HEK293 (cell line): Measurements from ENCODE around the gene TMEM164.
A peak's percentile ranks its signal among the peaks of the same experiment; 100 is the strongest.

ENCODE experiments used
- CTCF ChIA-PET: fragments of 350-600 bp; formaldehyde crosslinking; extraction: SDS; loops from one replicate; lab custom pipeline; 2021; ENCODE audit warnings: antibody characterized with exemption; lab: Yijun Ruan, JAX
- POLR2A ChIA-PET: fragments of 300-600 bp; formaldehyde crosslinking; extraction: SDS; loops from one replicate; lab custom pipeline; 2020; ENCODE audit warnings: antibody characterized with exemption, inconsistent platforms; lab: Yijun Ruan, JAX
- H3K27ac ChIP-seq: fragments of 200-500 bp; sonication (Bioruptor generic); 2 replicates; pipeline ENCODE4 v1.5.1; 2014; ENCODE audit warnings: low read depth, low read length, control low read depth, inconsistent platforms; ENCODE audit errors: extremely low read depth
- H3K36me3 ChIP-seq, 2 experiments: fragments of 200-500 bp in 1 of 2; sonication (Bioruptor generic) in 1 of 2; 1 replicate in 1 of 2; 2 replicates in 1 of 2; pipeline ENCODE4 v1.5.1; 2014 to 2017; ENCODE audit warnings: inconsistent platforms in 2 of 2, low read length in 2 of 2; ENCODE audit not compliant: control insufficient read depth in 2 of 2, insufficient read depth in 1 of 2
- H3K4me1 ChIP-seq: fragments of 200-500 bp; sonication (Bioruptor generic); 2 replicates; pipeline ENCODE4 v1.5.1; 2014; ENCODE audit warnings: mild to moderate bottlenecking, low read length, inconsistent platforms; ENCODE audit not compliant: control insufficient read depth, insufficient read depth
- H3K4me3 ChIP-seq: 2 replicates; pipeline ENCODE4 v1.5.1; 2011; ENCODE audit warnings: low read depth, mild to moderate bottlenecking, control low read depth, low read length, moderate library complexity
- H3K9me3 ChIP-seq: fragments of 200-500 bp; sonication (Bioruptor generic); 2 replicates; pipeline ENCODE4 v1.5.1; 2014; ENCODE audit warnings: low read depth, low read length, inconsistent platforms; ENCODE audit not compliant: control insufficient read depth, insufficient read depth
- BCL11B ChIP-seq: fragments of 450-650 bp; formaldehyde crosslinking; IDR thresholded peaks from 2 replicates; pipeline ENCODE4 v1.5.1; 2016; ENCODE audit warnings: low read depth, missing biosample characterization, missing genetic modification characterization
- CTCF ChIP-seq: fragments of 450-650 bp; formaldehyde crosslinking; IDR thresholded peaks from 2 replicates; pipeline ENCODE4 v1.5.1; 2016; ENCODE audit warnings: missing biosample characterization, missing genetic modification characterization
- EGR2 ChIP-seq: fragments of 450-650 bp; formaldehyde crosslinking; IDR thresholded peaks from 2 replicates; pipeline ENCODE4 v1.5.1; 2016; ENCODE audit warnings: low read depth, missing biosample characterization, missing genetic modification characterization
- GLIS2 ChIP-seq: fragments of 450-650 bp; formaldehyde crosslinking; IDR thresholded peaks from 2 replicates; pipeline ENCODE4 v1.5.1; 2016; ENCODE audit warnings: missing biosample characterization, missing genetic modification characterization
- KLF10 ChIP-seq: fragments of 450-650 bp; IDR thresholded peaks from 2 replicates; pipeline ENCODE4 v1.5.1; 2018; ENCODE audit warnings: missing biosample characterization, mild to moderate bottlenecking, missing genetic modification characterization
- KLF16 ChIP-seq: fragments of 450-650 bp; formaldehyde crosslinking; IDR thresholded peaks from 2 replicates; pipeline ENCODE4 v1.5.1; 2017; ENCODE audit warnings: missing biosample characterization, missing genetic modification characterization
- KLF17 ChIP-seq: fragments of 450-650 bp; formaldehyde crosslinking; IDR thresholded peaks from 2 replicates; pipeline ENCODE4 v1.5.1; 2016; ENCODE audit warnings: missing biosample characterization, missing genetic modification characterization
- PRDM6 ChIP-seq: fragments of 450-650 bp; formaldehyde crosslinking; IDR thresholded peaks from 2 replicates; pipeline ENCODE4 v1.5.1; 2017; ENCODE audit warnings: missing biosample characterization, missing genetic modification characterization
- YY2 ChIP-seq: fragments of 450-650 bp; formaldehyde crosslinking; IDR thresholded peaks from 2 replicates; pipeline ENCODE4 v1.5.1; 2016; ENCODE audit warnings: missing biosample characterization, missing genetic modification characterization
- ZBTB11 ChIP-seq: fragments of 450-650 bp; formaldehyde crosslinking; conservative IDR thresholded peaks from 2 replicates; pipeline ENCODE4 v1.5.1; 2016; ENCODE audit warnings: low read depth, missing biosample characterization, missing genetic modification characterization
- ZBTB26 ChIP-seq: fragments of 450-650 bp; formaldehyde crosslinking; optimal IDR thresholded peaks from 2 replicates; pipeline ENCODE3; 2016; ENCODE audit warnings: missing biosample characterization, mild to moderate bottlenecking, missing genetic modification characterization
- ZBTB6 ChIP-seq: fragments of 450-650 bp; formaldehyde crosslinking; IDR thresholded peaks from 2 replicates; pipeline ENCODE4 v1.5.1; 2017; ENCODE audit warnings: missing biosample characterization, missing genetic modification characterization
- ZNF211 ChIP-seq: fragments of 450-650 bp; formaldehyde crosslinking; IDR thresholded peaks from 2 replicates; pipeline ENCODE4 v1.5.1; 2016; ENCODE audit warnings: low read depth, missing biosample characterization, missing genetic modification characterization
- ZNF311 ChIP-seq: fragments of 450-650 bp; formaldehyde crosslinking; IDR thresholded peaks from 2 replicates; pipeline ENCODE4 v1.5.1; 2017; ENCODE audit warnings: missing biosample characterization, missing genetic modification characterization, borderline replicate concordance
- ZNF37A ChIP-seq: fragments of 450-650 bp; IDR thresholded peaks from 2 replicates; pipeline ENCODE4 v1.5.1; 2018; ENCODE audit warnings: missing biosample characterization, missing genetic modification characterization
- ZNF423 ChIP-seq: fragments of 450-650 bp; formaldehyde crosslinking; IDR thresholded peaks from 2 replicates; pipeline ENCODE4 v1.5.1; 2016; ENCODE audit warnings: missing biosample characterization, missing genetic modification characterization
- ZNF529 ChIP-seq: fragments of 450-650 bp; formaldehyde crosslinking; IDR thresholded peaks from 2 replicates; pipeline ENCODE4 v1.5.1; 2017; ENCODE audit warnings: missing genetic modification characterization, missing biosample characterization; ENCODE audit not compliant: insufficient replicate concordance

TMEM164 gene

GRCh38 chrX:110022599-110023448, 19.9 kb downstream of the TMEM164 start (continued):
- TF ChIP-seq ZBTB26 = no peak
- TF ChIP-seq ZNF37A = no peak
- no peak for TF ChIP-seq BCL11B (tag by site-specific recombination)
- TF ChIP-seq, all 188 proteins: peak for 4

GRCh38 chrX:110025395-110025794, 22.5 kb downstream of the TMEM164 start:
- no peak for TF ChIP-seq KLF17 (tag by site-specific recombination)
- no peak for TF ChIP-seq ZNF211 (tag by site-specific recombination)
- TF ChIP-seq GLIS2 = no peak
- TF ChIP-seq ZNF423 (tag by site-specific recombination) = no peak
- TF ChIP-seq ZNF529 (tag by site-specific recombination) = no peak
- TF ChIP-seq ZBTB11 (tag by site-specific recombination) = no peak
- no peak for TF ChIP-seq KLF16 (tag by site-specific recombination)
- H3K9me3 ChIP-seq = no peaks in the 10 kb centered on the region
- POLR2A ChIA-PET = interaction anchor here (1.2 kb wide), 1 partner anchor 23 kb away, joined by 5 read pairs; the partner anchor contains the start of gene TMEM164
- H3K27ac ChIP-seq = no peak overlapping the region
- H3K4me3 ChIP-seq = no peak overlapping the region
- H3K36me3 ChIP-seq = peaks cover 3 to 7% of the 10 kb centered on the region in 2 experiments; a peak in 1 of 3 replicates
- peaks cover 20% of the 10 kb centered on the region for H3K4me1 ChIP-seq
- CTCF ChIA-PET = interaction anchor here (1.0 kb wide), 1 partner anchor 121 kb away, joined by 4 read pairs; no protein-coding TSS in a partner anchor

- Histone ChIP-seq H3K4me1 (peaks cover 20% of the 10 kb centered on the region), H3K9me3 (no peaks in the 10 kb centered on the region), H3K4me3 (no peak overlapping the region), H3K36me3 (peaks cover 3 to 7% of the 10 kb centered on the region in 2 experiments; a peak in 1 of 3 replicates), H3K27ac (peak overlapping the region; percentile 7; the same call in 1 of the 2 replicates)
- POLR2A ChIA-PET = interaction anchor here (1.2 kb wide), 1 partner anchor 24 kb away, joined by 5 read pairs; the partner anchor contains the start of gene TMEM164
- CTCF ChIA-PET = interaction anchor here (0.7 to 1.0 kb wide), 2 partner anchors 120 to 1575 kb away, joined by 3 to 4 read pairs; no protein-coding TSS in a partner anchor
- TF ChIP-seq YY2 (tag by site-specific recombination) (no peak), ZNF311 (tag by site-specific recombination) (no peak), KLF10 (tag by site-specific recombination) (peak; percentile 85), ZBTB26 (no peak), PRDM6 (tag by site-specific recombination) (peak; percentile 61), EGR2 (peak; percentile 61; the same call in 1 of the 2 replicates), ZBTB6 (tag by site-specific recombination) (no peak), CTCF (tag by site-specific recombination) (no peak)
These were observed 23.4 kb downstream of the TMEM164 start for GRCh38 chrX:110026099-110026844.
